Peyer's patch (tissue), 4 donors: ENCODE data around the gene SULT2B1.

Experiments
- POLR2A ChIP-seq, 2 donors: fragments of 450-650 bp; IDR thresholded peaks; one replicate each; pipeline ENCODE4 v1.5.1; 2017; ENCODE audit warnings: antibody characterized with exemption in 2 of 2, mild to moderate bottlenecking in 2 of 2, moderate library complexity in 2 of 2
- TF ChIP-seq, protein P1 (sequence below), 6 experiments: fragments of 450-650 bp in 4 of 6; fragments of 200-600 bp in 2 of 6; sonication (generic) in 1 of 6; IDR thresholded peaks; one replicate each; pipeline ENCODE4 v1.5.1; 2017 to 2019; ENCODE audit warnings: antibody characterized with exemption in 6 of 6, mild to moderate bottlenecking in 3 of 6, moderate library complexity in 1 of 6

DNA sequence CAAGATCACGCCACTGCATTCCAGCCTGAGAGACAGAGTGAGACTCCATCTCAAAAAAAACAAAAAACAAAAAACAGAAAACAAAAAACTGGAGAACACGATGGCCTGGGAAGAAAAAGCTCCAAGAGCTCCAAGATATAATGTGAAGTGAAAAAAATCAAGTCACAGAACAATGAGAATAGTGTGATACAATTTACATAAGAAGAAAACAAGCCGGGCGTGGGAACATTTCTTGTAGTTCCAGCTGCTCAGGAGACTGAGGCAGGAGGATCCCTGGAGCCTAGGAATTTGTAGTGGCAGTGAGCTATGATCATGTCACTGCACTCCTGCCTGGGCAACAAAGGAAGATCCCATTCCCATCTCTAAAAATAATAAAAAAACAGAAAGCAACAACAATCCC, 31.8 kb upstream of the SULT2B1 start:
- TF ChIP-seq, protein P1, sequence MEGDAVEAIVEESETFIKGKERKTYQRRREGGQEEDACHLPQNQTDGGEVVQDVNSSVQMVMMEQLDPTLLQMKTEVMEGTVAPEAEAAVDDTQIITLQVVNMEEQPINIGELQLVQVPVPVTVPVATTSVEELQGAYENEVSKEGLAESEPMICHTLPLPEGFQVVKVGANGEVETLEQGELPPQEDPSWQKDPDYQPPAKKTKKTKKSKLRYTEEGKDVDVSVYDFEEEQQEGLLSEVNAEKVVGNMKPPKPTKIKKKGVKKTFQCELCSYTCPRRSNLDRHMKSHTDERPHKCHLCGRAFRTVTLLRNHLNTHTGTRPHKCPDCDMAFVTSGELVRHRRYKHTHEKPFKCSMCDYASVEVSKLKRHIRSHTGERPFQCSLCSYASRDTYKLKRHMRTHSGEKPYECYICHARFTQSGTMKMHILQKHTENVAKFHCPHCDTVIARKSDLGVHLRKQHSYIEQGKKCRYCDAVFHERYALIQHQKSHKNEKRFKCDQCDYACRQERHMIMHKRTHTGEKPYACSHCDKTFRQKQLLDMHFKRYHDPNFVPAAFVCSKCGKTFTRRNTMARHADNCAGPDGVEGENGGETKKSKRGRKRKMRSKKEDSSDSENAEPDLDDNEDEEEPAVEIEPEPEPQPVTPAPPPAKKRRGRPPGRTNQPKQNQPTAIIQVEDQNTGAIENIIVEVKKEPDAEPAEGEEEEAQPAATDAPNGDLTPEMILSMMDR (IDR thresholded peaks at IDR 0.05) = no peak
- no peak for TF ChIP-seq POLR2A (IDR thresholded peaks at IDR 0.05)
